ENCODE measurements around the gene ZNF577. TPM values are rescaled to one million over a fixed set of nuclear protein-coding genes. Genes with fewer than 3 reads are reported as not detected.

ZNF577 gene
- total RNA-seq, 4 donors from 2014 or later: 10.4 to 26.6 (median 12.5) TPM

- DNase-seq (ENCODE audit: low spot score) (no peak), ATAC-seq (ENCODE audit: low FRiP score) (no peak)
- no peak for TF ChIP-seq CTCF (IDR thresholded peaks at IDR 0.05)
Observed at GRCh38 chr19:51903192-51903591, 15.4 kb upstream of the ZNF577 start.

GRCh38 chr19:51901860-51902259 lies 14.1 kb upstream of the ZNF577 start:
- DNase-seq (ENCODE audit: low spot score): no peak
- ATAC-seq (ENCODE audit: low FRiP score): no peak
- no peak for TF ChIP-seq CTCF (IDR thresholded peaks at IDR 0.05)

- no peak for TF ChIP-seq CTCF (IDR thresholded peaks at IDR 0.05)
- DNase-seq (ENCODE audit: low spot score) (no peak), ATAC-seq (ENCODE audit: low FRiP score) (no peak)
Observed at GRCh38 chr19:51891193-51891747, 3.5 kb upstream of the ZNF577 start.

- no peak for ATAC-seq (ENCODE audit: low FRiP score)
- no peak for TF ChIP-seq CTCF (IDR thresholded peaks at IDR 0.05)
- DNase-seq (ENCODE audit: low spot score): no peak
Observed at GRCh38 chr19:51889934-51890333, 2.2 kb upstream of the ZNF577 start.

- TF ChIP-seq CTCF (IDR thresholded peaks at IDR 0.05): no peak
- ATAC-seq (ENCODE audit: low FRiP score) (no peak), DNase-seq (ENCODE audit: low spot score) (no peak)
Observed at GRCh38 chr19:51884713-51885112, 3.0 kb downstream of the ZNF577 start.

GRCh38 chr19:51882518-51882917 lies 5.2 kb downstream of the ZNF577 start:
- no peak for TF ChIP-seq CTCF (IDR thresholded peaks at IDR 0.05)
- DNase-seq (ENCODE audit: low spot score): no peak
- no peak for ATAC-seq (ENCODE audit: low FRiP score)

GRCh38 chr19:51873097-51873496 lies 14.7 kb downstream of the ZNF577 start:
- ATAC-seq (ENCODE audit: low FRiP score): no peak
- no peak for DNase-seq (ENCODE audit: low spot score)
- no peak for TF ChIP-seq CTCF (IDR thresholded peaks at IDR 0.05)
